Heart left ventricle (tissue), 16 donors: ENCODE measurements around the gene CD63. TPM values are rescaled to one million over a fixed set of nuclear protein-coding genes. Genes with fewer than 3 reads are reported as not detected.

ENCODE experiments used
- ATAC-seq, 4 donors: fragments of 200-7000 bp; cut with Tn5 transposase; one replicate each; pipeline ENCODE4 v1.9.1; 2020 to 2022; ENCODE audit warnings: moderate library complexity in 4 of 4, mild to moderate bottlenecking in 3 of 4, moderate number of reproducible peaks in 1 of 4
- DNase-seq, 5 donors: peaks; one replicate each; pipeline ENCODE4 v3.0.0-alpha.2; 2020
- H3K27ac ChIP-seq, 12 donors: fragments of 200-600 bp; sonication (generic) in 4 of 12; one replicate each; pipeline versions ENCODE4 v1.5.0 to v1.8.0; 2016 to 2022; ENCODE audit warnings: mild to moderate bottlenecking in 2 of 12
- H3K27me3 ChIP-seq, 9 donors: fragments of 200-600 bp; sonication (generic) in 2 of 9; one replicate each; pipeline versions ENCODE4 v1.5.1 to v1.8.0; 2016 to 2022; ENCODE audit warnings: mild to moderate bottlenecking in 3 of 9
- H3K36me3 ChIP-seq, 9 donors: fragments of 200-600 bp; sonication (generic) in 2 of 9; one replicate each; pipeline versions ENCODE4 v1.5.0 to v1.8.0; 2018 to 2022; ENCODE audit warnings: mild to moderate bottlenecking in 2 of 9
- H3K4me1 ChIP-seq, 12 donors: fragments of 200-600 bp; sonication (generic) in 4 of 12; one replicate each; pipeline versions ENCODE4 v1.5.0 to v1.8.0; 2016 to 2022; ENCODE audit warnings: mild to moderate bottlenecking in 3 of 12
- H3K4me3 ChIP-seq, 12 donors: fragments of 200-600 bp; sonication (generic) in 4 of 12; one replicate each; pipeline versions ENCODE4 v1.5.0 to v1.8.0; 2017 to 2022; ENCODE audit warnings: mild to moderate bottlenecking in 9 of 12, moderate library complexity in 4 of 12
- H3K9me3 ChIP-seq, 12 donors: fragments of 200-600 bp; sonication (generic) in 4 of 12; one replicate each; pipeline versions ENCODE4 v1.5.0 to v1.8.0; 2016 to 2022; ENCODE audit warnings: mild to moderate bottlenecking in 1 of 12
- CTCF ChIP-seq, 12 donors: fragments of 200-600 bp; sonication (generic) in 4 of 12; IDR thresholded peaks; one replicate each; pipeline versions ENCODE4 v1.5.0 to v1.8.0; 2018 to 2022; ENCODE audit warnings: antibody characterized with exemption in 12 of 12, mild to moderate bottlenecking in 5 of 12
- POLR2A ChIP-seq, 2 donors: fragments of 450-650 bp; IDR thresholded peaks; one replicate each; pipeline ENCODE4 v1.6.1; 2017; ENCODE audit warnings: antibody characterized with exemption in 2 of 2, mild to moderate bottlenecking in 2 of 2, moderate library complexity in 2 of 2
- WGBS, 4 donors: extraction: QIAGEN DNeasy Blood & Tissue Kit in 2 of 4; methylation state at CpG; one replicate each; pipeline versions ENCODE4 v1.1.5 to v1.1.7; 2013 to 2018; 5-methylcytosine and 5-hydroxymethylcytosine counted together
- intact Hi-C, 10 donors: fragments of 100-400 bp; cut with DNase I; formaldehyde crosslinking; loops; one replicate each; pipeline versions ENCODE4 v1.11.1 to v1.14.2; 2022
- polyA plus RNA-seq, 2 donors: library from polyadenylated mRNA; stranded (reverse); fragments of 200-250 nt; gene quantifications; one replicate each; pipeline ENCODE4 v1.2.3, GENCODE V29; 2013
- total RNA-seq, 9 donors: library from RNA; depleted of rRNA in 2 of 9; stranded (reverse); fragments of >200 nt in 2 of 9; fragmentation: NEBNext Ultra II Directional in 3 of 9; extraction: Animal tissue kit (Norgen Biotek cat#: 25700) in 3 of 9; gene quantifications; one replicate each; pipeline versions ENCODE4 v1.1.0 to v1.2.4, GENCODE V29; 2016 to 2023
- donor health status: ischemic (EF 13 %, LVEDD 7.1; RV severe dilation, severe dysfunction).
- donor health status: healthy with polysubstance abuse.
- donor health status: DM: no; HTN: yes; CAD: no.
- donor health status: DM: no; HTN: no; CAD: no.
- donor health status: ischemic (EF 25% LVEDD 6.9; RV normal size, moderate dysfunction).
- donor health status: ischemic (EF 25% LVEDD 5.7; RV mildly dilated, moderate dysfunction).
- donor health status: healthy.
- donor health status: DM: yes; HTN: yes; CAD: no.
- donor health status: ischemic (EF 35%, LVEDD 5.7; RV mildly dilated, moderate dysfunction).
- donor health status: nonischemic (EF 11% LVEDD 7.7; RV severe dilation, severe dysfunction).
- donor health status: DM: yes; HTN: yes; CAD: no.
- donor health status: PGD.
- donor health status: ischemic (EF 29% LVEDD 5.4; RV normal size, mild dysfunction).
- donor health status: nonischemic (EF 23%, LVEDD 6.1; RV moderate dilation, normal function).

The CD63 gene
- total and polyA plus RNA-seq, 11 donors = 475 to 2,790 (median 865) TPM

GRCh38 chr12:55757701-55758100 is 28.9 kb upstream of the CD63 start:
- TF ChIP-seq POLR2A (IDR thresholded peaks at IDR 0.05) = no peak
- TF ChIP-seq CTCF (IDR thresholded peaks at IDR 0.05) = no peak
- intact Hi-C loops = no loop called here
- WGBS, 4 donors = 78 to 86% (median 84%) methylated on average over 2 of the region's 2 CpGs
- Histone ChIP-seq H3K36me3 (peaks cover 0 to 99% (median 84%) of the 10 kb centered on the region in 9 donors), H3K27ac (no peak overlapping the region), H3K4me1 (no peaks in the 10 kb centered on the region), H3K9me3 (no peaks in the 10 kb centered on the region), H3K4me3 (no peak overlapping the region), H3K27me3 (no peaks in the 10 kb centered on the region)
- no peak for ATAC-seq
- no peak for DNase-seq

GRCh38 chr12:55755246-55755645 is 26.4 kb upstream of the CD63 start:
- ATAC-seq = no peak
- Histone ChIP-seq H3K4me1 (no peaks in the 10 kb centered on the region), H3K27ac (no peak overlapping the region), H3K27me3 (no peaks in the 10 kb centered on the region), H3K9me3 (no peaks in the 10 kb centered on the region), H3K36me3 (peaks cover 0 to 98% (median 91%) of the 10 kb centered on the region in 9 donors), H3K4me3 (no peak overlapping the region)
- no peak for DNase-seq
- no peak for TF ChIP-seq CTCF (IDR thresholded peaks at IDR 0.05)
- TF ChIP-seq POLR2A (IDR thresholded peaks at IDR 0.05) = no peak
- WGBS, 4 donors = 51 to 54% (median 52%) methylated on average over 2 of the region's 2 CpGs
- intact Hi-C loops = no loop called here

DNA sequence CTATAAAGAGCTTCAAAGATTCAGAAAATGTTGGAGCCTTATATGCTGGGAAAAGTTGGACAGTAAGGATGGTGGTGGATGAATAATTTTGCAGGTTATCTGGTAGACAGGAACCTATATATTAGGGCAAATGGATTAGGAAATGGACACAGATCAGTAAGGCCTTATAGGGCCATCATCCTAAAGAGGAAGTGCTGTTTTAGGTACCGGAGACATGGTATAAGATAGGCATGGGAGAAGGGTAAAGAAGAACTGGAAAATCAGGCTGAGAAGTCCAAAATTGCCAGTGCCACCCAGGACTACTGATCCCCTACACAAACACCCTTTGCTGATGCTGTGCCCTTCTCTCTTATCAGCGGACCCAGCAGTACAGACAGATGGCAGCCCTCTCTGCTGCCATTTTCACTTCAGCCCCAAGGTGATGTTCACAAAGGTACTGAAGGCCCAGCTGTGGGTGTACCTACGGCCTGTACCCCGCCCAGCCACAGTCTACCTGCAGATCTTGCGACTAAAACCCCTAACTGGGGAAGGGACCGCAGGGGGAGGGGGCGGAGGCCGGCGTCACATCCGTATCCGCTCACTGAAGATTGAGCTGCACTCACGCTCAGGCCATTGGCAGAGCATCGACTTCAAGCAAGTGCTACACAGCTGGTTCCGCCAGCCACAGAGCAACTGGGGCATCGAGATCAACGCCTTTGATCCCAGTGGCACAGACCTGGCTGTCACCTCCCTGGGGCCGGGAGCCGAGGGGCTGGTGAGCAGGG is 19.6 kb upstream of the CD63 start:
- WGBS, 4 donors = 88 to 92% (median 91%) methylated on average over 17 to 18 of the region's 18 CpGs
- Histone ChIP-seq H3K9me3 (no peaks in the 10 kb centered on the region), H3K4me1 (peaks cover 0 to 48% (median 28%) of the 10 kb centered on the region in 12 donors), H3K36me3 (peaks cover 0 to 37% (median 26%) of the 10 kb centered on the region in 9 donors), H3K4me3 (no peak overlapping the region), H3K27ac (peak overlapping the region in 1 of 12 donors; percentile 2), H3K27me3 (peaks cover 0 to 6% (median 0%) of the 10 kb centered on the region in 9 donors)
- intact Hi-C loops = loop anchor here in 2 of 10 donors (5.0 to 10.0 kb wide), 2 partner anchors 44 to 276 kb away; partner anchors contain the start of gene IKZF4 (in 1 of the 2)
- ATAC-seq (no peak), DNase-seq (no peak)
- no peak for TF ChIP-seq POLR2A (IDR thresholded peaks at IDR 0.05)
- no peak for TF ChIP-seq CTCF (IDR thresholded peaks at IDR 0.05)

- no peaks in the 10 kb centered on the region for H3K9me3 ChIP-seq
- peaks cover 0 to 6% (median 0%) of the 10 kb centered on the region in 9 donors for H3K27me3 ChIP-seq
- peak overlapping the region in 1 of 12 donors; percentile 41 for H3K27ac ChIP-seq
- ATAC-seq = no peak
- TF ChIP-seq POLR2A (IDR thresholded peaks at IDR 0.05) (no peak), CTCF (IDR thresholded peaks at IDR 0.05) (no peak)
- H3K4me1 ChIP-seq = peaks cover 0 to 52% (median 28%) of the 10 kb centered on the region in 12 donors
- DNase-seq = no peak
- H3K36me3 ChIP-seq = peaks cover 0 to 23% (median 10%) of the 10 kb centered on the region in 9 donors
- intact Hi-C loops = loop anchor here in 2 of 10 donors (5.0 to 10.0 kb wide), 2 partner anchors 45 to 278 kb away; partner anchors contain the start of gene IKZF4 (in 1 of the 2)
- no peak overlapping the region for H3K4me3 ChIP-seq
Observed at GRCh38 chr12:55746913-55747231, 18.1 kb upstream of the CD63 start.
